PC-3 (cell line): ENCODE measurements around the gene MTHFD1L. TPM values are rescaled to one million over a fixed set of nuclear protein-coding genes. Genes with fewer than 3 reads are reported as not detected.

Experiments used
- ATAC-seq: fragments of 200-7000 bp; cut with Tn5 transposase; 2 replicates; pipeline ENCODE4 v1.9.1; 2020; ENCODE audit warnings: mild to moderate bottlenecking, moderate library complexity
- BruUV-seq: library from RNA; stranded (reverse); fragments of 400-500 nt; replicated peaks from 2 replicates; lab custom pipeline; 2021; lab: Mats Ljungman, UMichigan
- CTCF ChIA-PET: fragments of 300-600 bp; sonication (Branson Sonifier 250); formaldehyde crosslinking; loops from one replicate; lab custom pipeline; 2022; ENCODE audit warnings: antibody characterized with exemption; lab: Charles Lee
- POLR2A ChIA-PET: fragments of 300-600 bp; sonication (Branson Sonifier 250); formaldehyde crosslinking; loops from one replicate; lab custom pipeline; 2022; ENCODE audit warnings: antibody characterized with exemption; ENCODE audit not compliant: unreplicated experiment; lab: Charles Lee
- DNase-seq: peaks from one replicate; pipeline ENCODE4 v3.0.0-alpha.2; 2015
- H2AFZ ChIP-seq: fragments of 300-600 bp; sonication (generic); 2 replicates; pipeline ENCODE4 v1.6.0; 2016; ENCODE audit warnings: antibody characterized with exemption, low read length
- H3F3A ChIP-seq: fragments of 300-600 bp; sonication (generic); one replicate; pipeline ENCODE4 v1.6.0; 2017; ENCODE audit warnings: antibody characterized with exemption, low read length, control low read depth, mild to moderate bottlenecking; ENCODE audit not compliant: unreplicated experiment
- H3K27ac ChIP-seq: fragments of 300-600 bp; sonication (generic); 2 replicates; pipeline ENCODE4 v1.5.1; 2016; ENCODE audit warnings: mild to moderate bottlenecking, low read length
- H3K27me3 ChIP-seq: fragments of 300-600 bp; sonication (generic); 2 replicates; pipeline ENCODE4 v1.6.1; 2016; ENCODE audit warnings: low read length, mixed read lengths
- H3K36me3 ChIP-seq: fragments of 300-600 bp; sonication (generic); 2 replicates; pipeline ENCODE4 v1.6.1; 2016; ENCODE audit warnings: low read depth, mixed run types, low read length, mixed read lengths
- H3K4me1 ChIP-seq: fragments of 300-600 bp; sonication (generic); 2 replicates; pipeline ENCODE4 v1.5.1; 2016; ENCODE audit warnings: low read length; ENCODE audit not compliant: insufficient read depth
- H3K4me2 ChIP-seq: fragments of 300-600 bp; sonication (generic); 2 replicates; pipeline ENCODE4 v1.6.0; 2016; ENCODE audit warnings: low read length
- H3K4me3 ChIP-seq: fragments of 300-600 bp; sonication (generic); 2 replicates; pipeline ENCODE4 v1.5.1; 2016; ENCODE audit warnings: mild to moderate bottlenecking, low read length, mixed read lengths
- H3K79me2 ChIP-seq: fragments of 300-600 bp; sonication (generic); 2 replicates; pipeline ENCODE4 v1.6.1; 2017; ENCODE audit warnings: low read length, mixed read lengths
- H3K9ac ChIP-seq: fragments of 300-600 bp; sonication (generic); 2 replicates; pipeline ENCODE4 v1.6.0; 2016; ENCODE audit warnings: mild to moderate bottlenecking, low read length
- H3K9me2 ChIP-seq: fragments of 300-600 bp; sonication (generic); replicated peaks from 2 replicates; pipeline ENCODE4 v1.6.1; 2016; ENCODE audit warnings: mixed run types, low read length, mixed read lengths
- H3K9me3 ChIP-seq: fragments of 300-600 bp; sonication (generic); 2 replicates; pipeline ENCODE4 v1.6.1; 2016; ENCODE audit warnings: low read length, mixed read lengths
- H4K20me1 ChIP-seq: fragments of 300-600 bp; sonication (generic); 2 replicates; pipeline ENCODE4 v1.6.1; 2016; ENCODE audit warnings: low read length, mixed read lengths
- EZH2 ChIP-seq: fragments of 300-600 bp; sonication (generic); IDR thresholded peaks from one replicate; pipeline ENCODE4 v1.6.1; 2017; ENCODE audit warnings: antibody characterized with exemption, mild to moderate bottlenecking, low read length; ENCODE audit not compliant: unreplicated experiment
- EZH2phosphoT487 ChIP-seq: fragments of 300-600 bp; sonication (generic); IDR thresholded peaks from 2 replicates; pipeline ENCODE4 v1.6.1; 2018; ENCODE audit warnings: mild to moderate bottlenecking, antibody characterized with exemption, low read length, borderline replicate concordance
- intact Hi-C: fragments of 100-400 bp; cut with micrococcal nuclease; formaldehyde crosslinking; loops from 2 replicates; pipeline ENCODE4 v1.9.0; 2023
- total RNA-seq: library from RNA; depleted of rRNA; stranded (reverse); fragments of >200 nt; gene quantifications from 2 replicates; pipeline ENCODE4 v1.2.3, GENCODE V29; 2014
- TF ChIP-seq, protein P1 (sequence below): fragments of 300-600 bp; sonication (generic); conservative IDR thresholded peaks from 2 replicates; pipeline ENCODE4 v1.5.1; 2017; ENCODE audit warnings: antibody characterized with exemption, low read depth, mild to moderate bottlenecking, low read length

The MTHFD1L gene
- total RNA-seq, 1 experiment from 2014 or later = 11.9 TPM

DNA sequence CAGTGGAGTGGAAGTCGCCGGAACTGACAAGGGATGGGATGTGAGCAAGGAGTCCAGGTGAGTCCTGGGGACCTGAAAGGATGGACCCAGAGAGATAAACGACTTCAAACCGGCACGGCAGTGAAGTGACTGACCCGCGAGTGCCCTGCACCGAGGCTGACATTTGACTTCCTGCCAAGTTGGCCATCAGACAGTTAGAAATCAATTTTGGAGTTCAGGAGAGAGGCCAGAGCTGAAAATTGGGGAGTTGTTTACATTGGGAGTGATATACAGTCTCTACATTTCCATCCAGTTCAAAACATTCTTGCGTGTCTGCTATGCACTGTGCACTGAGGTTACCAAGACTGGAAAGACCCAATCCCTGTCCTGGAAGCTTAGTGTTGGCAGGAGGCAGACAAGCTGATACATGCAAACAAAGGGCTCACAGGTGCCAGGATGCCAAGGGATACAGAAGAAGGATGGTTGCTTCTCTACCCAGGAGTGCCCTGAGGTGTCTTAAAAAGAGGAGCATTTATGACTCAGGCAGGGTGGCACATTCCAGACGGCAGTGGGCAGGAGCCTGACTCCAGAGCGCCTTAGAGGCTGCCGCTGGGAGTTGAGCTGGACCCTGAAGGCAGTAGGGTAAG is 186.6 kb downstream of the MTHFD1L start:
- Histone ChIP-seq H3K36me3 (no peaks in the 10 kb centered on the region), H3K4me2 (no peak overlapping the region)
- POLR2A ChIA-PET = interaction anchor here (0.7 kb wide), 2 partner anchors 16 to 269 kb away, joined by 3 to 6 read pairs; no protein-coding TSS in a partner anchor

DNA sequence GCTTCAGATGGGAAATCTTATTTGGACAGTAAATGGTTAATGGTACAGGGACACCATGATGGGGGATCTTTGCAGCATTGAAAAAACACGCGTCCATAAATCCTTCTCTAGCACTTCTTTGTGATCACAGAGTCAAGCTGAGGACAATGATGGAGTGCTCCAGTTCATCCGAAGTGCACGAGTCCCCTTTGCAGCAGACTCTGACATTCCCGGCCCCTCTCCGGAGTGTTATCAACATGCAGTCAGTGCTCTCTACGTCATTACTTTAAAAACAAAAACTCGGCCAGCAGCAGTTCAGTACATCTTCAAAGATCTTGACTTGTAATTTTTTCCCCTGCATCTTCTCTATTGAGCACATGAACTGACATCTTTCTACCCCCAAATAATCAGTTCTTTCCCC is 188.8 kb downstream of the MTHFD1L start:
- POLR2A ChIA-PET = no interaction called here
- H3K4me2 ChIP-seq = no peak overlapping the region
- TF ChIP-seq EZH2phosphoT487 (no peak), EZH2 (no peak)
- TF ChIP-seq, protein P1, sequence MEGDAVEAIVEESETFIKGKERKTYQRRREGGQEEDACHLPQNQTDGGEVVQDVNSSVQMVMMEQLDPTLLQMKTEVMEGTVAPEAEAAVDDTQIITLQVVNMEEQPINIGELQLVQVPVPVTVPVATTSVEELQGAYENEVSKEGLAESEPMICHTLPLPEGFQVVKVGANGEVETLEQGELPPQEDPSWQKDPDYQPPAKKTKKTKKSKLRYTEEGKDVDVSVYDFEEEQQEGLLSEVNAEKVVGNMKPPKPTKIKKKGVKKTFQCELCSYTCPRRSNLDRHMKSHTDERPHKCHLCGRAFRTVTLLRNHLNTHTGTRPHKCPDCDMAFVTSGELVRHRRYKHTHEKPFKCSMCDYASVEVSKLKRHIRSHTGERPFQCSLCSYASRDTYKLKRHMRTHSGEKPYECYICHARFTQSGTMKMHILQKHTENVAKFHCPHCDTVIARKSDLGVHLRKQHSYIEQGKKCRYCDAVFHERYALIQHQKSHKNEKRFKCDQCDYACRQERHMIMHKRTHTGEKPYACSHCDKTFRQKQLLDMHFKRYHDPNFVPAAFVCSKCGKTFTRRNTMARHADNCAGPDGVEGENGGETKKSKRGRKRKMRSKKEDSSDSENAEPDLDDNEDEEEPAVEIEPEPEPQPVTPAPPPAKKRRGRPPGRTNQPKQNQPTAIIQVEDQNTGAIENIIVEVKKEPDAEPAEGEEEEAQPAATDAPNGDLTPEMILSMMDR = no peak
- peaks cover 2% of the 10 kb centered on the region for H3F3A ChIP-seq
- ATAC-seq (no peak), DNase-seq (no peak)
- H3K4me3 ChIP-seq = no peak overlapping the region
- no peak overlapping the region for H3K9ac ChIP-seq
- H4K20me1 ChIP-seq = no peaks in the 10 kb centered on the region
- peaks cover 10% of the 10 kb centered on the region for H3K4me1 ChIP-seq
- CTCF ChIA-PET = no interaction called here
- no peak overlapping the region for H3K27ac ChIP-seq
- no peaks in the 10 kb centered on the region for H3K79me2 ChIP-seq
- BruUV-seq = no TSS peak
- H3K36me3 ChIP-seq = no peaks in the 10 kb centered on the region
- no peaks in the 10 kb centered on the region for H3K9me2 ChIP-seq
- intact Hi-C loops = no loop called here
- no peaks in the 10 kb centered on the region for H3K27me3 ChIP-seq
- no peak overlapping the region for H2AFZ ChIP-seq
- H3K9me3 ChIP-seq = no peaks in the 10 kb centered on the region

More for the DNA sequence above, 186.6 kb downstream of the MTHFD1L start:
- no peaks in the 10 kb centered on the region for H3F3A ChIP-seq
- ATAC-seq = peak; percentile 51
- H3K9me3 ChIP-seq = no peaks in the 10 kb centered on the region
- no peak overlapping the region for H3K9ac ChIP-seq
- CTCF ChIA-PET = no interaction called here
- BruUV-seq = no TSS peak
- DNase-seq = peak; percentile 37
- H3K27ac ChIP-seq = 0 out of 2 replicates have a peak overlapping the region, but pooled peaks have one; percentile 5
- H3K27me3 ChIP-seq = no peaks in the 10 kb centered on the region
- no peaks in the 10 kb centered on the region for H3K79me2 ChIP-seq
- no peak overlapping the region for H3K4me3 ChIP-seq
- no peaks in the 10 kb centered on the region for H3K9me2 ChIP-seq
- H2AFZ ChIP-seq = no peak overlapping the region
- no peaks in the 10 kb centered on the region for H3K4me1 ChIP-seq
- intact Hi-C loops = no loop called here
- no peaks in the 10 kb centered on the region for H4K20me1 ChIP-seq
- no peak for TF ChIP-seq EZH2phosphoT487
- no peak for TF ChIP-seq EZH2
- TF ChIP-seq, protein P1 = no peak

DNA sequence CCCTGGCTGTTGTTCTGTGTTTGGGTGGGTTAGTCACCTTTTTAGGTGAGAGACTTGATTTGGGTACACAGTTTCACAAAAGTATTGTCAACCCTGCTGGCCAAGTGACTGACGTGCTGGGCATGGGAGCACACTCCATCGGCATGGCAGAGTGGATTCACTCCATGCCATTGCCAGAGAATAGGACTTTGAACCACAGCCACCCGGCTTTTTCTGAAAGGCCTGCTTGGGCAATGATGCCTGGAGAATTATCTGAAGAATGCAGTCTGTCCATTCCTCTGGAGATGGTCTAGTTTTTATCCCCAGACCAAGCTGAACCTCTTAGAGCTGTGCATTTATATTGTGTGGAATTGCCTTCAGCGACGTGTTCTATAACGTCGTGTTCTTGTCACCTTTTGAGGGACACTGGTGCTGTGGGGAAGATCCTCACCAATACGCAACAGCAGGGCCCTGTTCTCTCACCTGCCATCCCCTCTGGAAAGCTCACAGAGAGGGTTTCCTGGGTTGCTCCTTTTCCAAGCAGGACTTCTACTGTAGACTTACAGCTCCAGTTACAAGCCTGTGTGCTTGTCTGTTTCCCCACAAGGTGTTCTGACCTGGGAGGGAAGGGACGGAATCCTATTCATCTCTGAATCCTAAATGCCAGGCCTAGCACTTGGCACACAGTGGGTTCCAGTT is 190.9 kb downstream of the MTHFD1L start:
- BruUV-seq = no TSS peak
- Histone ChIP-seq H3K27me3 (no peaks in the 10 kb centered on the region), H3F3A (peaks cover 6% of the 10 kb centered on the region), H2AFZ (no peak overlapping the region), H3K9me2 (no peaks in the 10 kb centered on the region), H3K4me2 (no peak overlapping the region), H3K4me3 (no peak overlapping the region), H3K27ac (no peak overlapping the region), H3K9me3 (no peaks in the 10 kb centered on the region), H3K36me3 (no peaks in the 10 kb centered on the region), H4K20me1 (no peaks in the 10 kb centered on the region), H3K9ac (no peak overlapping the region), H3K79me2 (peaks cover 6% of the 10 kb centered on the region; the same call in 1 of the 2 replicates), H3K4me1 (peaks cover 28% of the 10 kb centered on the region)
- ChIA-PET POLR2A (no interaction called here), CTCF (no interaction called here)
- intact Hi-C loops = no loop called here
- no peak for ATAC-seq
- no peak for DNase-seq
- TF ChIP-seq EZH2phosphoT487 (no peak), EZH2 (no peak)
- TF ChIP-seq, protein P1 = no peak
